GM18505 (cell line): ENCODE data around the gene PYGB.
"Not testable (repeated sequence)": the region's sequence is repeated elsewhere in the genome, so short reads cannot be mapped to it uniquely, and the experiment has no call there.

ENCODE experiments used
- ATAC-seq: cut with Tn5 transposase; IDR thresholded peaks from one replicate; pipeline ENCODE4 v1.9.1; 2021; ENCODE audit not compliant: unreplicated experiment
- POLR2A ChIP-seq: IDR thresholded peaks from 4 replicates; pipeline ENCODE4 v1.6.1; 2011; ENCODE audit warnings: borderline replicate concordance; ENCODE audit not compliant: insufficient read depth, insufficient read length; ENCODE audit errors: extremely low read depth

PYGB gene

DNA sequence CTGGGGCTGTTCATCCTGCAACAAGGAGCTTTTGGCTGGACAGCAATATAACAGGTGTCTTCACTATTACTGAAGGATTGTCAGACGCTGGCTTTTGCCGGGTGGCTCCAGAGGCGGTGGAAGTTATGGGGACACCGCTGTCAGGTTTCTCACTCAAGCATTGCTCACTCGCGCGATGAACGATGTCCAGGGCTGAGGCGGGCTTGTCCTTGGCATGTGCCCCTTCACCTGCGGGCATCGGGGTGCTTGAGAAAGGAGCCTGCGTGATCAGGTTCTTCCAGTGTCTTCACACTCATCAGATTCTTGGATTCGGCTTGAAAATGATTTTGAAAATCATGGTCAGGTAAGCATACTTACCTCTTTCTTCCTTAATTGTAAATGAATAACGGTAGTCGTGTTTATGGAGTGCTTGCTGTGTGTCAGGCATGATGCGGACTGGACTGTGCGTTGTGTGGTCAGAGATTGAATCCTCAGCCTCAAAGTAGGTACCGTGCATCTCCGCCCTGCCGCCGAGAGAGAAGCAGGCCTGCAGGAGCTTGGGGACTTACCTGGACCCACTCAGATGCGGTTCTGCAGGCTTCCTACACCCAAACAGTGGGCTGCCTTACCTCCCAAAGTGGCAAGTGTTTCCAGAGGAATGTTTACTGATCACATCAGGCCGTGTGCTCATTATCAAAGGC lies 18.3 kb upstream of the PYGB start:
- no peak for TF ChIP-seq POLR2A
- ATAC-seq: no peak

GRCh38 chr20:25230166-25230831 lies 17.6 kb upstream of the PYGB start:
- no peak for TF ChIP-seq POLR2A
- ATAC-seq: peak; percentile 93

GRCh38 chr20:25233016-25233772 lies 14.7 kb upstream of the PYGB start:
- ATAC-seq: no peak
- no peak for TF ChIP-seq POLR2A

- ATAC-seq: not testable (repeated sequence)
Observed at GRCh38 chr20:25234009-25234849, 13.7 kb upstream of the PYGB start.

DNA sequence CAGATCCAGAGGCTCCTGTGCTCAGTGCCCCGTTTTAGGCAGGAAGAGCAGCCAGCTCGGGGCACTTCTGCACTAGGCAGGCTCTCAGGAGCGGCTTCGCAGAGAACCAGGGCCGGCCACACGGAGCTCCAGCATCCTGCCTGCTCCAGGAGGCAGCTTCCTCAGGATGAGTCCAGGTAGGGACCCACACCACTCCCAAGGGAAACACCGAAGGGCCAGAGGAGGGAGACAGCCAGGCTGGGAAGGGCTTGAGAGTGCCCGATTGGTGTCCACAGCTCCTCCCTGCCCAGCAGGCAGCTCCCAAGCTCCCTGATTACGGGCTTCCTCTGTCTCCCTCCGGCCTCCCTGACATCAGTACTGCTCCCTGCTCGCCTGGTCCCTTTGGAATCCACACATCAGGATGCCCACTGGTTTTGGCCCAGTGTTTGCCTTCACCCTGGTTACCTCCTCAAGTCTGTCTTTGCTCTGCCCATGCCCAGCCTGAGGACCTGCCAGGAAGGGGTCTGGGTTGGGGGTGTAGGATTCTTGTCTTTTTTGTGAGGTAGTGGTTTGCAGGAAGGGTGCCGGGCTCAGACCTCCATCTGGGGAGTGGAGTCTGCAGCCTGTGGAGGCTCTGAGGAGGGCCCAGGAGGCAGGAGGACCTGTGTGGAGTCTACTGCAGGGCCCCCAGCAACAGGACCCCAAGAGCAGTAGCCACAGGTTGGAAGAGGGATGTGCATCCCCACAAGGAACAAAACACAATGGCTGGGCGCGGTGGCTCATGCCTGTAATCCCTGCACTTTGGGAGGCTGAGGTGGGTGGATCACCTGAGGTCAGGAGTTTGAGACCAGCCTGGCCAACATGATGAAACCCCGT lies 11.2 kb upstream of the PYGB start:
- ATAC-seq: no peak
- TF ChIP-seq POLR2A: no peak

- ATAC-seq: no peak
- no peak for TF ChIP-seq POLR2A
Observed at GRCh38 chr20:25237610-25238318, 10.1 kb upstream of the PYGB start.

DNA sequence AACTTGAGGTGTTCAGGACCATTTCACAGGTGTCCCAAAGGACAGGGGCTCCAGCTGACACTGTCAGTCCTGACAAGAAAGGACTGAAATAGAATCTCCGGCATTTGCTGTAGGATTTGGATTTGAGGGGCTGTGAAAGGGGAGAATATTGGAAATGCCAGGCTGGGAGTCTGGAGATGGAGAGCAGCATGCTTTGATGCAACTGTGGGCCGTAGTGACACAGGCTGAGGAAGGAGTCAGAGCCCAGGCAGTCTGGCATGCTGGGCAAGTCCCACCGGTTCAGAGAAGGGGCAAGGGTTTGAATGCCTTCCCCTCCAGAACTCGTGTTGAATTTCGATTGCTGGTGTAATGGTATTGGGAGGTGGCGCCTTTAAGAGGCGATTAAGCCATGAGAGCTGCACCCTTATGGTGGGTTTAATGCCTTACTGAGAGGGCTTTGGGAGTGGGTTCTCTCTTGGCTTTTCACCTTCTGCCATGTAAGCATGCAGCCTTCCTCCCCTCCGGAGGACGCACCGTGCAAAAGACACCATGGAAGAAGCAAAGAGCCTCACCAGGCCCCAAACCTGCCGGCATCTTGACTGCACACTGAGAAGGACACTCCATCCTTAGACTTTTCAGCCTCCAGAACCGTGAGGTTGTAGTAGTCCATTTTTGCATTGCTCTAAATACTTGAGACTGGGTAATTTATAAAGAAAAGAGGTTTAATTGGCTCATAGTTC lies 9.4 kb upstream of the PYGB start:
- ATAC-seq: no peak
- TF ChIP-seq POLR2A: no peak

- ATAC-seq: no peak
- TF ChIP-seq POLR2A: no peak
Observed at GRCh38 chr20:25239387-25240370, 8.2 kb upstream of the PYGB start.

DNA sequence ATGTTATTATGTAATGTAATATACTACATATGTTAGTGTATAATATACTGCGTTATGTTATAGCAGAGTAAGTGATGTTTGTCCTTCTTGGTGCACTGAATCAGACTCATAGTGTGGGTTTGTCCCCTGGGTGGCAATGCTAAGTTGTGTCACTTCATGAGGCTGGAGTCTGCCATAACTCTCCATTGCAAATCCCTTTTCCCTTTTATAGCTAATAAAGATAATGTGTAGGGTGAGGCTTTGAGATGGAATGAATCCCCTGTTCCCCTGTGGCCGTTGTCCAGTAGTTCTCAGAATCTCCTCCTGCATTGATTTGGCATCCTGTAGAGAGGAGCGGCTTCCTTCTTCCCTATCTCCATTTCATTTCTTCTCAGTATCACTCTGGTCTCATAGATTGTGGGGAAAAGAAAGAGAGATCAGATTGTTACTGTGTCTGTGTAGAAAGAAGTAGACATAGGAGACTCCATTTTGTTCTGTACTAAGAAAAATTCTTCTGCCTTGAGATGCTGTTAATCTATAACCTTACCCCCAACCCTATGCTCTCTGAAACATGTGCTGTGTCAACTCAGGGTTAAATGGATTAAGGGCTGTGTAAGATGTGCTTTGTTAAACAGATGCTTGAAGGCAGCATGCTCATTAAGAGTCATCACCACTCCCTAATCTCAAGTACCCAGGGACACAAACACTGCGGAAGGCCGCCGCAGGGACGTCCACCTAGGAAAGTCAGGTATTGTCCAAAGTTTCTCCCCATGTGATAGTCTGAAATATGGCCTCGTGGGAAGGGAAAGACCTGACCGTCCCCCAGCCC lies 6.8 kb upstream of the PYGB start:
- not testable (repeated sequence) for ATAC-seq

DNA sequence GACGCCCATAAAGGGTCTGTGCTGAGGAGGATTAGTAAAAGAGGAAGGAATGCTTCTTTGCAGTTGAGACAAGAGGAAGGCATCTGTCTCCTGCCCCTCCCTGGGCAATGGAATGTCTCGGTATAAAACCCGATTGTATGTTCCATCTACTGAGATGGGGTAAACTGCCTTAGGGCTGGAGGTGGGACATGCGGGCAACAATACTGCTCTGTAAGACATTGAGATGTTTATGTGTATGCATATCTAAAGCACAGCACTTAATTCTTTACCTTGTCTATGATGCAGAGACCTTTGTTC lies 6.3 kb upstream of the PYGB start:
- not testable (repeated sequence) for ATAC-seq
